HG03460 (cell line): Measurements from ENCODE around the gene BUD31.
"Not testable (repeated sequence)": the region's sequence is repeated elsewhere in the genome, so short reads cannot be mapped to it uniquely, and the experiment has no call there.

Source experiments
- ATAC-seq: cut with Tn5 transposase; IDR thresholded peaks from one replicate; pipeline ENCODE4 v1.9.1; 2021; ENCODE audit not compliant: unreplicated experiment

Gene BUD31

GRCh38 chr7:99408379-99409191, at the start of gene BUD31, which contains the start of gene PDAP1:
Gene BUD31, plus strand, starts transcription at chr7:99408969. Its CDS starts 2,124 bp downstream, at chr7:99411093.
Gene PDAP1, minus strand, starts transcription at chr7:99408597. Its CDS starts 49 bp downstream, at chr7:99408548.
- ATAC-seq: peak; percentile 71

GRCh38 chr7:99359465-99360154, 49.2 kb upstream of the BUD31 start:
- no peak for ATAC-seq

- no peak for ATAC-seq
These were observed 46.0 kb upstream of the BUD31 start for GRCh38 chr7:99362801-99363200.

- ATAC-seq: no peak
These were observed 45.5 kb upstream of the BUD31 start for GRCh38 chr7:99363286-99363685.

- ATAC-seq: no peak
These were observed 43.2 kb upstream of the BUD31 start for GRCh38 chr7:99365318-99366141.

GRCh38 chr7:99366646-99367045, 42.1 kb upstream of the BUD31 start:
- no peak for ATAC-seq

- ATAC-seq: no peak
These were observed 39.9 kb upstream of the BUD31 start for GRCh38 chr7:99368750-99369389.

GRCh38 chr7:99369767-99370391, 38.9 kb upstream of the BUD31 start:
- ATAC-seq: no peak

GRCh38 chr7:99371376-99371920, 37.3 kb upstream of the BUD31 start:
- ATAC-seq: no peak

GRCh38 chr7:99372275-99373090, 36.3 kb upstream of the BUD31 start:
- no peak for ATAC-seq

- no peak for ATAC-seq
These were observed 35.4 kb upstream of the BUD31 start for GRCh38 chr7:99373091-99374066.

- ATAC-seq: peak; percentile 55
These were observed 34.4 kb upstream of the BUD31 start, which contains the start of gene ARPC1B for GRCh38 chr7:99374111-99375064. Gene ARPC1B, plus strand, starts transcription at chr7:99374730. Its CDS starts 10,985 bp downstream, at chr7:99385715.

GRCh38 chr7:99375070-99375807, 33.5 kb upstream of the BUD31 start:
- peak; percentile 39 for ATAC-seq

- ATAC-seq: no peak
These were observed 29.7 kb upstream of the BUD31 start for GRCh38 chr7:99379043-99379577.

GRCh38 chr7:99379693-99380031, 29.1 kb upstream of the BUD31 start:
- not testable (repeated sequence) for ATAC-seq
